Colonic mucosa (tissue), 4 donors: ENCODE results near the gene POR. TPM values are rescaled to one million over a fixed set of nuclear protein-coding genes. Genes with fewer than 3 reads are reported as not detected.
A peak's percentile ranks its signal among the peaks of the same experiment; 100 is the strongest.

Experiments
- DNase-seq: peaks from one replicate; pipeline ENCODE4 v3.0.0-alpha.2; 2020
- H3K27ac ChIP-seq: fragments of 200-600 bp; one replicate; pipeline ENCODE4 v1.8.0; 2021
- H3K27me3 ChIP-seq: fragments of 200-600 bp; one replicate; pipeline ENCODE4 v1.8.0; 2021
- H3K36me3 ChIP-seq: fragments of 200-600 bp; one replicate; pipeline ENCODE4 v1.8.0; 2021
- H3K4me1 ChIP-seq: fragments of 200-600 bp; one replicate; pipeline ENCODE4 v1.8.0; 2021; ENCODE audit warnings: mild to moderate bottlenecking
- H3K4me3 ChIP-seq: fragments of 200-600 bp; one replicate; pipeline ENCODE4 v1.8.0; 2021
- H3K9ac ChIP-seq, 2 donors: one replicate each; pipeline ENCODE4 v1.7.0; 2013; ENCODE audit warnings: control low read depth in 2 of 2, low read depth in 2 of 2, low read length in 2 of 2
- H3K9me3 ChIP-seq: fragments of 200-600 bp; one replicate; pipeline ENCODE4 v1.8.0; 2021
- CTCF ChIP-seq: fragments of 200-600 bp; IDR thresholded peaks from one replicate; pipeline ENCODE4 v1.8.0; 2022; ENCODE audit warnings: antibody characterized with exemption, mild to moderate bottlenecking
- intact Hi-C: fragments of 100-400 bp; cut with DNase I; formaldehyde crosslinking; loops from one replicate; pipeline ENCODE4 v1.14.1; 2022
- total RNA-seq, 2 donors: library from RNA; stranded (reverse); fragmentation: NEBNext Ultra II Directional in 1 of 2; extraction: Animal tissue kit (Norgen Biotek cat#: 25700) in 1 of 2; gene quantifications; one replicate each; pipeline ENCODE4 v1.2.1, GENCODE V29; 2021
- donor health status: healthy.
- donor health status: DM: no; HTN: no; CAD: no.
- donor health status: DM: no; HTN: no; CAD: no.

The POR gene
- total RNA-seq, 2 donors from 2014 or later = 126 to 169 TPM

DNA sequence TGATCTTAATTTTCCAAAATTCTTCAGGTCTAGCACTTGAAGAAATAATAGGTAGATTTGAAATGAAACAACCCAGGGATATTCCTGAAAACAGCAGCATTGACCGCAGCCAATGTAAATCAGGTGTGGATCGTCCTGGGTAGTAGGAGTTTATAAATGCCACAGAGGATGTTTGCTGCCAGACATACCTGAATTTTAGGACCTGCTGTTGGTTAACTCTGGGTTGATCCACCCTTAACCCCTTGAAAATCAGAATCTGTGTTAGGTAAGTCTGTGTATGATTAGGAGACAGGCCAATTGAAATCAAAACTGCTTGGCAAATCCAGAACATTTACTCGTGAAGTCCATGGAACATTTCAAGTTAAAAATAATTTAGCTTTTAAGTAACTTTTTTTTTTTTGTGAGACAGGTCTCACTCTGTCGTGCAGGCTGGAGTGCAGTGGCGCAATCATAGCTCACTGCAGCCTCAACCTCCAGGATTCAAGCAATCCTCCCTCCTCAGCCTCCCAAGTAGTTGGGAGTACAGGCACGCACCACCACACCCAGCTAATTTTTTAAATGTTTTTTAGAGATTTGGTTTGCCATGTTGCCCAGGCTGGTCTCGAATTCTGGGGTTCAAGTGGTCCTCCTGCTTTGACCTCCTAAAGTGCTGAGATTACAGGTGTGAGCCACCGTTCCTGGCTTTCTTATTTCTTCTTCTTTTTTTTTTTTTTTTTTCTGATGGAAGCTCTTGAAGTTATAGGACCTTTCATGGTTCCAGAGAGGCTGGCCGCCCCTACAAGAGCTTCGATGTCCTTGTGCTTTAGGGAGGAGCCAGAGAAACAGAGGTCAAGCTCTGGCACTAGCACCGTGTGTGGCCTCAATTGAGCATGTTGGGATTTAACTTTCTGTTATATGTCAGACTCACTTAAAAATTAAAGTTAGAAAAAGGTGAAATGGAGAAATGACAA, 2.0 kb downstream of the POR start:
- H3K4me3 ChIP-seq = no peak overlapping the region
- intact Hi-C loops = no loop called here
- H3K9ac ChIP-seq = no peak overlapping the region
- peaks cover 4% of the 10 kb centered on the region for H3K4me1 ChIP-seq
- no peak for DNase-seq
- no peak overlapping the region for H3K27ac ChIP-seq
- no peaks in the 10 kb centered on the region for H3K27me3 ChIP-seq
- no peak for TF ChIP-seq CTCF
- H3K9me3 ChIP-seq = no peaks in the 10 kb centered on the region
- no peaks in the 10 kb centered on the region for H3K36me3 ChIP-seq

DNA sequence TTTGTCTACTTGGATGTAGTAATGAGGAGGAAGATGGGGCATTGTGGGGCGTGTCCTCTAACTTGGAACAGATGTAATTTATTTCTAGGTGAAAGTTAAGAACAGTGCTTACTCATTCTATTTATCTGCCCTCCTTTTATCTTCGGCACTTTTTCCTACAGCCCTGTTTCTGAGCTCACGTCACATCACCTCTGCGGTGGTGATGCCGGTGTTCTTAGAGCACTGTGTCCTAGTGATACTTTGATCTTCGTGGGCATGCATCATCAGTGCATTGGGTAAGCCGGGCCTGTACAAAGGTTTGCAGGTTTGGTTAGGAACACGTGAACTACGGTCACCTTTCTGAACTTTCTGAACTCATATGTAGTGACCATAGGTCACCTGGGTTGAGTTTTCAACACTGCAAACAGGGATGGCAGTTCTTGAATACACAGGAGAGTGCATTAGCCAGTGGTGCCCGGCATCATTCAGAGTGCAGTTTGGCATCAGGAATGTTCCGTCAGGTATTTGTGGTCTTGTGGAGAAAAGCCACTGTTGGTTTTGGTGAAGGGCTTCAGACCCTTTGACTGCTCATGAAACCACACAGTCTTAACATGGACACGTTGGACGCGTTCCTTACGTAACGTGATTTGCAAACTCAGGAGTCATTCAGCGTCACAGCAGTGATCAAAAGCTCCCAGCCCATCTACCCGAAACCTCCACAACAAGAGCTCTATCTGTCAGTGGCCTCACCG, 5.6 kb downstream of the POR start:
- no peaks in the 10 kb centered on the region for H3K4me1 ChIP-seq
- H3K27ac ChIP-seq = no peak overlapping the region

DNA sequence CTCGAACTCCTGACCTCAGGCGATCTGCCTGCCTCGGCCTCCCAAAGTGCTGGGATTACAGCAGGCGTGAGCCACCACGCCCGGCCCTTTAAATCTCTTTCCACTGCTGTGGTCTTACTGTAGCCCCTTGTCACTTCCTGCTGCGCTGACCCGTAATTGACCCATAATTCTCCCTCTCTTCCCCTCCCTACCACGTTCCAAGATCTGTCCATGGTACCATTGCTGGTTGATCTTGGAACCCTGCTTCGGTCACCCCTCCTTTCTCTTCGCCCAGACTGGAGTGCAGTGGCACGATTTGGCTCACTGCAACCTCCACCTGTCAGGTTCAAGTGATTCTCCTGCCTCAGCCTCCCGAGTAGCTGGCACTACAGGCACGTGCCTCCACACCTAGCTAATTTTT, 6.5 kb downstream of the POR start:
- Histone ChIP-seq H3K4me1 (no peaks in the 10 kb centered on the region), H3K4me3 (no peak overlapping the region), H3K36me3 (no peaks in the 10 kb centered on the region), H3K27ac (no peak overlapping the region), H3K27me3 (no peaks in the 10 kb centered on the region), H3K9me3 (no peaks in the 10 kb centered on the region), H3K9ac (no peak overlapping the region)
- no peak for TF ChIP-seq CTCF
- intact Hi-C loops = no loop called here
- DNase-seq = no peak

More for the DNA sequence above, 5.6 kb downstream of the POR start:
- TF ChIP-seq CTCF = no peak
- H3K9me3 ChIP-seq = no peaks in the 10 kb centered on the region
- DNase-seq = peak; percentile 19
- no peak overlapping the region for H3K4me3 ChIP-seq
- no peaks in the 10 kb centered on the region for H3K27me3 ChIP-seq
- H3K36me3 ChIP-seq = no peaks in the 10 kb centered on the region
- H3K9ac ChIP-seq = no peak overlapping the region
- intact Hi-C loops = no loop called here

DNA sequence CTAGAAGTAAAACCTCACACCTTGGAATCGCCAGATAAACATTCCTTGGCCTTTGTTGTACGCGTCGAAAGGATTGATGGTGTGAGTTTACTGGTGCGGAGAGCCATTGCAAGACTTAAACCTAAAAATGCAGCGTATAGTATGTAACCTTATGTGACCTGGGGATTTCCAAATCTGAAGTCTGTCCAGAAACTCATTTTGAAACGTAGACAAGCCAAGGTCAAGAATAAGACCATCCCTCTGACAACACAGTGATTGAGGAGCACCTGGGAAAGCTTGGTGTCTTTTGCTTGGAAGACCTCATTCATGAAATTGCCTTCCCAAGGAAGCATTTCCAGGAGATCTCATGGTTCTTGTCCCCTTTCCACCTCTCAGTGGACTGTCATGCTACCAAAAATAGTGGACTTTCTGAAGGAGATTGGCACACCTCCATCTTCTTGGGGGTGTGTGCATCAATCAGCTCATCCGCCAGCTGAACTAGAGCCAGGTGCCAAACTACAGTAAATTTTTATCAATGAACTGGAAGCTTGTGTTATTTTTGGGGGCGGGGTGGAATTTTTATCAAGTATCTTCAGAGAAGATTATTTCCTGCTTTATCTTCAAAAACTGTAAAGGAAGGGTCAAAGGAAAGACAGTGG, 8.1 kb downstream of the POR start:
- H3K9me3 ChIP-seq = no peaks in the 10 kb centered on the region

More for the DNA sequence above, 8.1 kb downstream of the POR start:
- Histone ChIP-seq H3K4me3 (no peak overlapping the region), H3K27ac (no peak overlapping the region), H3K27me3 (no peaks in the 10 kb centered on the region), H3K4me1 (no peaks in the 10 kb centered on the region), H3K9ac (no peak overlapping the region), H3K36me3 (no peaks in the 10 kb centered on the region)
- TF ChIP-seq CTCF = no peak
- DNase-seq = no peak
- intact Hi-C loops = no loop called here
